Measurements from ENCODE around the gene DUSP14. TPM values are rescaled to one million over a fixed set of nuclear protein-coding genes. Genes with fewer than 3 reads are reported as not detected.

The DUSP14 gene
- total and polyA plus RNA-seq, 9 of the 15 experiments (the other 6 are each of a cell fraction or from before 2014, with no cell fraction given): 20.2 to 74.0 (median 31.8) TPM

DNA sequence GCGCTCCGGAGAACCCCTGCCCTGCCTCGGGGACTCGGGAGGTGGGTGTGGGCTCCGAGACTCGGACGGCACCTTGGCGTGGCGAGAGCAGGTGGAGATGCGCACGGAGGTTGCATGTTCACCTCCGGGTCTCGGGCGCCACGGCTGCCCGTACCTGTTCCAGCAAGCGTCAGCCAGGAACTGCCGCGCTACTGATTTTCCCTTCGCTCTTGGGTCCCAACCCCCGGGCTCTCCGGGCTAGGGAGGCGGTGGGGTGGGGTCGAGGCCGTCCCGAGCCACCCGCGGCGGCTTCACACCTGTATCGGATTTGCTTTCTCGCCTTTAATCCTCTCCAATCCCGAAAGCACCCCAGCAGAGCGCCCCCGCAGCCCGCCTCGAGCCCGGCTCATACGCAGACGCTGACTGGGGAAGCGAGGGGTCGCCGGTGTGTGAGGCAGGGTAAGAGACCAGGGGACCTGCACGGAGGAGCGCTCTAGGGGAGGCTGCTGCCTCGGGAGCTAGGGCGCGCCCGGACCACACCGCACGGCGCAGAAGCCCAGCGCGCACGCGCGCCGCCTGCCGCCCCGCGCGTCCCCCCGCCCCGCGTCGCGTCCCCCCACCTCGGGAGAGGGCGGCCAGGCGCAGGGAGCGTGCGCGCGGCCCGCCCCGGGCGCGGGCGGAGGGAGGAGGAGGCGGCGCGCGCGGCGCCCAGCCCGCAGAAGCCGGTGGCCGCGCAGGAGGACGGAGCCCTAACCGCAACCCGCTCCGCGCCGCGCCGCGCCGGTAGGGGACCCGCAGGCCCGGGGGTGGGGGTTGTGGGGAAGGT is at the start of gene DUSP14 (continued):
- TF ChIP-seq E2F6 (IDR thresholded peaks at IDR 0.05; ENCODE audit: borderline replicate concordance in 1 of 2, extremely low read depth in 1 of 2, insufficient read depth in 1 of 2, insufficient read length in 1 of 2, low read depth in 1 of 2, low read length in 1 of 2, poor library complexity in 1 of 2, severe bottlenecking in 1 of 2) (peak in 1 of 2 experiments; percentile 86), ZNF436 (CRISPR knock-in tag; IDR thresholded peaks at IDR 0.05) (no peak), CHD4 (IDR thresholded peaks at IDR 0.05; ENCODE audit: insufficient read depth, insufficient replicate concordance, low read depth, low read length, poor library complexity, severe bottlenecking) (no peak), ZNF57 (CRISPR knock-in tag; IDR thresholded peaks at IDR 0.05) (no peak), XRCC5 (IDR thresholded peaks at IDR 0.05; ENCODE audit: low read depth, low read length) (no peak), ZFP1 (CRISPR knock-in tag; IDR thresholded peaks at IDR 0.05) (no peak), MAZ (CRISPR knock-in tag; conservative IDR thresholded peaks at IDR 0.05 in 1 of 2, IDR thresholded peaks at IDR 0.05 in 1 of 2) (peak in 1 of 2 experiments; percentile 12; a peak in 1 of 4 replicates), IFI16 (CRISPR knock-in tag; IDR thresholded peaks at IDR 0.05) (no peak), U2AF2 (optimal IDR thresholded peaks at IDR 0.05; ENCODE audit: low read depth, low read length) (no peak), HNRNPH1 (optimal IDR thresholded peaks at IDR 0.05; ENCODE audit: low read depth, low read length) (no peak), C11orf30 (IDR thresholded peaks at IDR 0.05; ENCODE audit: low read depth) (no peak), MCM5 (IDR thresholded peaks at IDR 0.05; ENCODE audit: low read depth) (no peak), HDAC2 (IDR thresholded peaks at IDR 0.05) (no peak), MTA1 (IDR thresholded peaks at IDR 0.05; ENCODE audit: borderline replicate concordance) (no peak), POLR2A (conservative IDR thresholded peaks at IDR 0.05) (peak; percentile 80), MXI1 (IDR thresholded peaks at IDR 0.05; ENCODE audit: low read depth, low read length) (no peak), XRCC4 (IDR thresholded peaks at IDR 0.05; ENCODE audit: extremely low read depth, insufficient read depth, insufficient read length) (no peak), BRF2 (IDR thresholded peaks at IDR 0.05; ENCODE audit: borderline replicate concordance, insufficient read depth, insufficient read length) (no peak), ZNF143 (CRISPR knock-in tag; IDR thresholded peaks at IDR 0.05) (no peak), ZNF511 (CRISPR knock-in tag; IDR thresholded peaks at IDR 0.05) (no peak), SRSF9 (IDR thresholded peaks at IDR 0.05; ENCODE audit: borderline replicate concordance, low read depth, low read length) (no peak), ZNF274 (IDR thresholded peaks at IDR 0.05; ENCODE audit: borderline replicate concordance, low read depth, low read length) (no peak)
- TF ChIP-seq, protein P1, sequence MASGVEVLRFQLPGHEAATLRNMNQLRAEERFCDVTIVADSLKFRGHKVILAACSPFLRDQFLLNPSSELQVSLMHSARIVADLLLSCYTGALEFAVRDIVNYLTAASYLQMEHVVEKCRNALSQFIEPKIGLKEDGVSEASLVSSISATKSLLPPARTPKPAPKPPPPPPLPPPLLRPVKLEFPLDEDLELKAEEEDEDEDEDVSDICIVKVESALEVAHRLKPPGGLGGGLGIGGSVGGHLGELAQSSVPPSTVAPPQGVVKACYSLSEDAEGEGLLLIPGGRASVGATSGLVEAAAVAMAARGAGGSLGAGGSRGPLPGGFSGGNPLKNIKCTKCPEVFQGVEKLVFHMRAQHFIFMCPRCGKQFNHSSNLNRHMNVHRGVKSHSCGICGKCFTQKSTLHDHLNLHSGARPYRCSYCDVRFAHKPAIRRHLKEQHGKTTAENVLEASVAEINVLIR (CRISPR knock-in tag; IDR thresholded peaks at IDR 0.05): no peak
- TF ChIP-seq, protein P2, sequence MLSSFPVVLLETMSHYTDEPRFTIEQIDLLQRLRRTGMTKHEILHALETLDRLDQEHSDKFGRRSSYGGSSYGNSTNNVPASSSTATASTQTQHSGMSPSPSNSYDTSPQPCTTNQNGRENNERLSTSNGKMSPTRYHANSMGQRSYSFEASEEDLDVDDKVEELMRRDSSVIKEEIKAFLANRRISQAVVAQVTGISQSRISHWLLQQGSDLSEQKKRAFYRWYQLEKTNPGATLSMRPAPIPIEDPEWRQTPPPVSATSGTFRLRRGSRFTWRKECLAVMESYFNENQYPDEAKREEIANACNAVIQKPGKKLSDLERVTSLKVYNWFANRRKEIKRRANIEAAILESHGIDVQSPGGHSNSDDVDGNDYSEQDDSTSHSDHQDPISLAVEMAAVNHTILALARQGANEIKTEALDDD (IDR thresholded peaks at IDR 0.05): no peak
